Stimulated activated CD8-positive, alpha-beta memory T cell treated with anti-CD3 and anti-CD28 coated beads, Interleukin-4, amount 100 ng/mL, for 1 hour (primary cell): ENCODE results near the gene FRMD4B.

Experiments used
- DNase-seq, 2 donors: peaks; one replicate each; pipeline ENCODE4 v3.0.0-alpha.2; 2020; ENCODE audit warnings: low read depth in 2 of 2, low spot score in 1 of 2

Gene FRMD4B

GRCh38 chr3:69406163-69406562, 20.3 kb upstream of the FRMD4B start:
- DNase-seq: no peak

DNA sequence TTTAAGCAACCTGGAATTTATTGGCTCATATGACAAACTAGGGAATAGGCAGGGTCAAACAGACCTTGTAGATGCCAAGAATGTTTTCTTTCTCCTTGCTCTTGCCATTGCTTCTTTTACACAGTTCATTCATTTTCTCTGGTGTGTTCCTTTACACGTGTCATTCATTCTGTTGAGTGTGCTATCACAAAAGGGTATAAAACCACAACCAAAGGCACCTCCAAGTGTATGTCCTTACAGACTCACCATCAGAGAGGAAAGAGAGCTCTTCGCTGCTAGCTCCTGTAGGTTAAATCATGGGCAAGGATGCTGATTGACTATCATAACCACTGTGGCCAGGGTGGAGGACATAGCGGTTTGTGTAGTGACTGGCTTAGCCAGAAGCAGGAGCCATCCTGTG, 19.2 kb upstream of the FRMD4B start:
- no peak for DNase-seq

- no peak for DNase-seq
Measured at GRCh38 chr3:69403454-69403853, 17.6 kb upstream of the FRMD4B start.

GRCh38 chr3:69400683-69401082, 14.8 kb upstream of the FRMD4B start:
- DNase-seq: no peak

DNA sequence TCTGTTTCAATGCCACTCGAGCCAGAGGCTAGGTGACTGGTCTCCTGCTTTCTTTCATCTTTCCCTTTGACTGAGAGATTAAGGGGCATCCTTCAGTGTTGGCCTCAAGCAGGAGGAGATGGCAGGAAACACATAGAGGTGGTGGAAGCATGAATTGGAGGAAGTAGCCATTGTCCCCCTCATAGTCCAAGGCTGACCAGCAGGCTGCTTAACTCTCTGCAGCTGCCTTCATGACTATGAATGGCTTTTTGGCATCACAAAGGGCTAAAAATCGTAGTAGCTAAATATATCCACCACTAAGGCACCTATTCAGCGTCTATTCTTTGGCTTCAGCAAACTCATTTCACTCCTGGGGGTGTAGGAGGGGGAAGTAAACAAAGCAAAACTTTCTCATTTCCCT, 7.0 kb upstream of the FRMD4B start:
- DNase-seq: no peak

GRCh38 chr3:69392415-69392814, 6.5 kb upstream of the FRMD4B start:
- no peak for DNase-seq

GRCh38 chr3:69391554-69391953, 5.7 kb upstream of the FRMD4B start:
- DNase-seq: no peak

GRCh38 chr3:69390771-69391170, 4.9 kb upstream of the FRMD4B start:
- DNase-seq: no peak

DNA sequence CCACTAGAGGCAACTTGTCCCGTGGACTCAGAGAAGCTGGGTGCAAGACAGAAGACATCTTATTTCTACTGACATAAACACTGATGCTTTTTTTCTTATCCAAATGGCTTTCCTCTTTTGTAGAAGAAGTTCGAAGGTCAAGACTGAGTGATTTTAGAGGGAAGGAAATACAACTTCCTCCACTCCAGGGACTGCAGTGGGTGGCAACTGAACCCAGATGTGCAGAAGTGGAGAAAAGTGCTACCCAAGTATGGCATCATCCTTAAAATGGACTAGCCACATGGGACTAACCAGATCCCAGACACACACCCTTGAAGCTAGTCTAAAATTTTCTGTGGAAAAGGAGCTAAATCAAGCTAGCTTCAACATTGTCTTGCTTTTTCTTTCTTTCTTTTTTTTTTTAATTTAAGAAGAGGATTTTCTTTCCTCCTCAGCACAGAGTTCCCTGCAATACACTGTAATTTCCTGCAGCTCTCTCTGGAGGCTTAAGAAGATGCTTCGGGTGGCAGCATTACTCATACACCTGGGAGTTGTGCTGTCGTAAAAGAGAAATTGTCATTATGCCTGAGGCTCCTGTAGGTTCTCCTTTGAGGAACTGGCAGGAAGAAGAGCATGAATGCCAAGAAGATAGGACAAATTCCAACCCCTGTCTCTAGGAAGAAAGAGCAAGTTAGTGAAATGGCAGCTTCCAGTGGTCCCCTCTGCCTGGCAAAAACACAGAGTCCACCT, 3.8 kb upstream of the FRMD4B start:
- no peak for DNase-seq

DNA sequence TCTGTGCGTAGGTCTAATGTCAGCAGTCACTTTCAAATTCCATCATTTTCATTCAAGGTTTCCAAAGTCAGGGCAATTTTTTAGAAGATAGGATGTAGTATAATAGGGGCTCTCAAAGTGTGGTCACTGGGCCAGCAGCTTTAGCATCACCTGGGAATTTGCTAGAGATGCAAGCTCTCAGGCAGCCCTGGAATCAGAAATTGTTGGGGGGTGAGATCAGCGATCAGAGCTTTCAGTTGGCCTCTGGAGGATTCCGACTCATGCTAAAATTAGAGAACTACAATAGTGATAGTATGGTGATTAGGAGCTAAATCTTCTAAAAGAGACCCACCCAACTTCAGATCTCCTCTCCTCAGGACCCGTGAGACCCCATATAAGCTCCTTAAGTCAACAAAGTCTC, 2.4 kb upstream of the FRMD4B start:
- no peak for DNase-seq

- no peak for DNase-seq
Measured at GRCh38 chr3:69386556-69387385, 883 bp upstream of the FRMD4B start.

DNA sequence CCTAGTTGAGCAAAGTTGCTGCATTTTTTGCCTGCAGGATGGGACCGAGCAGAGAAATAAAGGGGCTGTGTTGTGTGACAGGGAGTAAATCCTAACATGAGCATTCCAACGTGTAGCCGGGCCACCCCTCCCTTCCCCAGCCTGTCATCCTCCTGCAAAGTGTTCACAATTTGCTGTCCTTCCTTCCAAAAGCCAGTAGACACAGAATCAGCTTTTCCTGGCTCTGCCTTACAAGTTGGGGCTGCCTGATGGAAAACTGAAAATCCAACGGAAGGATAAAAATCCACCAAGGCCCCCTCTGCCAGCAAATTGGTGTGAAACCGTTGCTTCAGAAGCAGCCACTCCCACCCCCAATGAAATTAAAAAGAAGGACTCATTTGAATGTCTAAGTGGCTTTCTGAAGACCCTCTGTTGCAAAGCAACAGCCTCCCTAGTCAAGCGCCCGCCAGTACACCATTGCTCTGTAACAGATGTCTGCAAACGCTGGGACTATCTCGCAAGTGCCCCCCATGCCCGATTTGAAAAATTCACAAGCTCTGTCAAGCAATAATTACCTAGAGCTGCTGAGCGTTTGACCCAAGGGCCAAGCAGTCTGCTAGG, 665 bp downstream of the FRMD4B start:
- DNase-seq: no peak

- DNase-seq: no peak
Measured at GRCh38 chr3:69384326-69384725, 1.6 kb downstream of the FRMD4B start.

GRCh38 chr3:69379661-69380060, 6.2 kb downstream of the FRMD4B start:
- no peak for DNase-seq

GRCh38 chr3:69378112-69378802, 7.6 kb downstream of the FRMD4B start:
- no peak for DNase-seq

GRCh38 chr3:69377262-69377661, 8.6 kb downstream of the FRMD4B start:
- DNase-seq: no peak

DNA sequence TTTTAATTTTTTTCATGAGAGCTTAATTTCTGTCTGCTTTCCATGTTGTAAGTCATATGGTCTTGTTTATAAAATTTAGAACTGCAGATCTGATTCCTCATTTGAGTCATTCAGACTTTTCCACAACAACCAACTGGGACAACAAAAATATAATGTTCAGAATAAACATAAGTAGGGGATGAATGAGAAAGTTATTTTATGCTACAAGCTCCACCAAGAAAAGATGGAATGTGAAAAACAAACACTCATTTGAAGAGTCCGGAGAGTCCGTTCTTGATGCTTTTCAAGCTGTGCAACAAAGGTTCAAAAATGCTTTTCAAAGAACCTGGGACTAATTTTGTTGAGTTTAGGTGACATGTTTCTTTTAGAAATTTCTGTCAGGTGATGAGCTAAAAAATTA, 9.2 kb downstream of the FRMD4B start:
- no peak for DNase-seq

DNA sequence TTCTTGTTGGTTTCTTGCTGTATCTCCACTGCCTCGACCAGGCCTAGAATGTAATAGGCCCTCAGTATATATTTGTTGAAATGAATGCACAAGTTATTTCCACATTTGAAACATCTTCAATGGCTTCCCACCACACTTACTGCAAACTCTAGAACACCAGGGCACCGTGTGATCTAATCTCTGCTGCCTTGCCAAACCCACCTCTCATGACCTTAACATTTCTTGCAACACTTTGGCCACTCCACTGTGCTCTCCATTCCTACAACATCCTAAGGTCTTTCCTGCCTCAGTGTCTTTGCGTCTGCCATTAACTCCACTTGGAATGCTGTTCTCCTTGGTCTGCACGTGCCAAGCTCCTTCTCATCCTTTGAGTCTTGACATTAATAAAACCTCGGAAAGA, 14.1 kb downstream of the FRMD4B start:
- no peak for DNase-seq

GRCh38 chr3:69370901-69371301, 15.0 kb downstream of the FRMD4B start:
- DNase-seq: no peak

DNA sequence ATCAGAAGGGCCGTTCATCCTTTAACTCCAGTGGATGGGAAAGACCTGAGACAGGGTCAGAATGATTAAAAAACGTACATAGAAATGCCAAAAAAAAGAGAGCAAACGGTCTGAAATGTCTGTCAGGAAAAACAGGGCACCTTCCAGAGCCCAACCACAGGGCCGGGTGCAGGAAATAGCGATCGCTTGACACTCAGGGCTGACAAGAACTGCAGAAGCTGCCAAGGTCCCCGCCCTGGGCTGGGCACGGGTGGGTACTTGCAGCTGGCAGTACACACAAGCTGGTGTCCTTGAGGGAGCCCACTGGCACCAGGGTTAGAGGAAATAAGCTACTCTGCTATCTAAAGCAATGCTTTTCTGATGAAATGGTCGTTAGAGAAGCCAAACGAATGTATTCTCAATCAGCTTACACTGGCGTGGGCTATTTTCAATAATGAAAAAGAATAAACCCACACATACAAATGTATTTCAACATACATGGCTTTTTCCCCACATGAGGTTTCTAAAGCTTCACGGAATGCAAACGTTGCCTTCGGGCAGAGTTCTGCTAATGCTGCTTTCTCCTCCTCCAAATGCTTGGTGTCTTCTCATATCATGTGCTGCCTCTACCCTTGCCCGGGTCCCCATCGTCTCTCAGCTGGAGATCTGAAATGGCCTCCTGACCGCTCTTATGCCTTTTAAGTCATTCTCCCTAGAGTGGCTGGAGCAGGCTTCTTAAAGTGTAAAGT, 15.6 kb downstream of the FRMD4B start:
- no peak for DNase-seq

DNA sequence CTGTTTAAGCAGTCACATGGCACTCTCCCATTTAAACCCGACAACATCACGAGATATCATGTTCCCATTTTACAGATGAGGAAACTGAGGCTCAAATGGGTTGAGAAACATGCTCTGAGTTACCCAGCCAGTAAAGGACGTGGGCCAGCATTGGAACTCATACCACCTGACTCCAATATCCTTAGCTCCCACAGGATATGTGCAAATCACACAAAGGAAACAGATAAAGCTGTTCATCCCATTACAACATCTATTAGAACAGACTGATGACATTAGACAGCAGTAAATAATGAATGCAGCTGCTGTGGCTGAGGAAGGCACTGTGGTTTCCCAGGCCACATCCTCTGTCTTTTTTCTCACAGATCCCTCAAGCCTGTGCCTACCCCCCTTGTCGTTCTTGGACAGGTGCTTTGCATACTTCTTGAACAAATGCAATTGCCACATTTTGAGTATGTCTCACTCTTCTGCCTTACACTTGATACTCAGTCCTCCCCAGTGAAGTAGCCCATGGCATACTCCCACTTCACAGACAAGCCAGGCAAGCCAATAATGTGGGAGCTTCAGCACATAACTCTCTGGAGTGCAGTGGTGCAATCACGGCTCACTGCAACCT, 17.7 kb downstream of the FRMD4B start:
- DNase-seq: no peak
